NCI-H1048 (cell line): ENCODE results near the gene SLC2A11.
A peak's percentile ranks its signal among the peaks of the same experiment; 100 is the strongest.

Experiments
- DNase-seq: peaks from one replicate; lab custom pipeline; 2025; lab: John Stamatoyannopoulos, UW

Gene SLC2A11

DNA sequence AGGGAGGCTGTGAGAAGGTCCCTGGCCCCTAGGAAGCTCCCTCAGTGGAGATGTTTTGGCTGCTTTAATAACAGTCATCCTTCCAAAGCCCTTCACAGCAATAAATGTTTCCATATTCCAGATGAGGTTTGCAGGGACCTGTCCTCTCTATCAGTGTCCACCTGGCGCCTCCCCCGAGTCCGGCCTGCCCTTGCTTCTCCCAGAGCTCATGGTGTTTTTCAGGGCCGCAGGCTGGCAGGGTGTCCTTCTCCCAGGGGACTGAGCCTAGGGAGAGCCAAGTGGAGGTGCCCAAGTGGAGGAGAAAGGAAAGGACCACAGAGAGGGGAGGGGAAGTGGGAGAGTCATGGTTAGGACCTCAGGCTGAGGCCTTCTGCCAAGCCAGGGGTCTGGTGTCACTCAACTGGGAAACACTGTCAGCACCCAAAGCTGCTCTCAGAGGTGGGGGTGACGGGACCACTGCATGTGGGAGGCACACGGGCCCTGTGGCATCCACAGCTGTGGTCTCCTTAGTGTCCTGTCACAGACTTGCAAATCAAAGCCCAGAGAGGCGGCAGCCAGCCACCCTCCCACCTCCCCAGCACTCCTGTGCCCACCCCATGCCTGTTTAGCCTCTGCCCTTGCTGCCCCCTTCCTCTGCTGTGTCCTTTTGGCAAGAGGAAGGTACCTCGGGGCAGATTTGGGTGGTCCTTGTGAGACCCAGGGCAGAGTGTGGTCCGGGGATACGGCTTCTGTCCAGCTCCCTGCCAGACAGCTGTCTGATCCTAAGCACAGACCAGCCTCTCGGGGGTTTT lies 25.3 kb upstream of the SLC2A11 start:
- DNase-seq = no peak

DNA sequence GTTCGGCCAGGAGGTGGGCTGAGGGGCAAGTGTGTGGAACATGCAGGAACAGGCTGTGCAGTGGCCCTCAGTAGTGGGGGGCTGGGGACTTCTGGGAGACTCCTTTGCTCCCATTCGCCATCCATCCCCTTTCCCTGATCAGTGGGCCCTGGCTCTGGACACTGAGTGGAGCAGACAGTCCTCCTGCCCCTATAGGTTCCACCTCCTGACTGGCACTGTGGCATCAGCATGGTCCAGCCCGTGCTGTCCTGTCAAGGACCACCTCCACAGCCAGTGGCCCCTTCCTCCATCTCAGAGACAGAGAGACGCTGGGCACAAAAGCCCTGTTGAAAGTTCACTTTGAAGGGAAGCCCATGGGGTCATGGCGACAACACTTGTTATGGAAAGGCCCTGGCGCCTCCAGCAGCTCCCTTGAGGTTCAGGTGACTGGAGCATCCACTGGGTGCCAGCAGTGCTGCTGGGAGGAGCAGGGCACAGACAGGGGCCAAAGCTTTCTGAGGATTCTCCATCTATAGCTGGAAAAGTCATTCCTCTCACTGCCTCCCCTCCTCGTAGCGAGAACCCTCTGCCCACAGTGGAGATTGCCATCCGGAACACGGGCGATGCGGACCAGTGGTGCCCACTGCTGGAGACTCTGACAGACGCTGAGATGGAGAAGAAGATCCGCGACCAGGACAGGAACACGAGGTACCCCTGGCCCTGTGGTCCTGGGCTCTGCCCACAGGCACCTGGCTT lies 24.5 kb upstream of the SLC2A11 start:
- DNase-seq = no peak

DNA sequence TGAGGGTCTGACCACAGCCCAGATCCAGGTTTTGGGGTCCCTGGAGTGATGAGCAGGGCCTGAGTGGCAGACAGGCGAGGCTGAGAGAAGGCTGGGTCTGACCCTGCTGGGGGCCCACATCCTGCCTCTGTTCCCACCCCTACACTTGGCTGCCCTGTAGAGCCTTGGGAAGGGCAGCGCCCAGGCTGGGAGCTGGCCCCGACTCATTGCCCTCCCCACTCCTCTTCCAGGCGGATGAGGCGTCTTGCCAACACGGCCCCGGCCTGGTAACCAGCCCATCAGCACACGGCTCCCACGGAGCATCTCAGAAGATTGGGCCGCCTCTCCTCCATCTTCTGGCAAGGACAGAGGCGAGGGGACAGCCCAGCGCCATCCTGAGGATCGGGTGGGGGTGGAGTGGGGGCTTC lies 23.8 kb upstream of the SLC2A11 start:
- DNase-seq = no peak

DNA sequence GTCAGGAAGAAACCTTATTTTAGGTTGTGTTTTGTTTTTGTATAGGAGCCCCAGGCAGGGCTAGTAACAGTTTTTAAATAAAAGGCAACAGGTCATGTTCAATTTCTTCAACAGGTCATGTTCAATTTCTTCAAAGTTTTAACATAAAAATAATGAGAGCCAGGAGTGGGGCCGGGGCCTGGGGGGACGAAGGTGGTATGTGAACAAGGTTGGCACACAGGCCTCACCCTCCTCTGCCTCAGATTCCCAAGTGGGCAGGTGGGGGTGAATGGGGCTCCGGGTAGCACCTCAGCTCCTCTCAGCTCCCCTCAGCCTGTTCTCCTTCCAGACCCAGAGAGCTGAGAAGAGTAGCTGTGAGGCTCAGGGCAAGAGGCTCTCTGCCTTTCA lies 23.3 kb upstream of the SLC2A11 start:
- DNase-seq = no peak

DNA sequence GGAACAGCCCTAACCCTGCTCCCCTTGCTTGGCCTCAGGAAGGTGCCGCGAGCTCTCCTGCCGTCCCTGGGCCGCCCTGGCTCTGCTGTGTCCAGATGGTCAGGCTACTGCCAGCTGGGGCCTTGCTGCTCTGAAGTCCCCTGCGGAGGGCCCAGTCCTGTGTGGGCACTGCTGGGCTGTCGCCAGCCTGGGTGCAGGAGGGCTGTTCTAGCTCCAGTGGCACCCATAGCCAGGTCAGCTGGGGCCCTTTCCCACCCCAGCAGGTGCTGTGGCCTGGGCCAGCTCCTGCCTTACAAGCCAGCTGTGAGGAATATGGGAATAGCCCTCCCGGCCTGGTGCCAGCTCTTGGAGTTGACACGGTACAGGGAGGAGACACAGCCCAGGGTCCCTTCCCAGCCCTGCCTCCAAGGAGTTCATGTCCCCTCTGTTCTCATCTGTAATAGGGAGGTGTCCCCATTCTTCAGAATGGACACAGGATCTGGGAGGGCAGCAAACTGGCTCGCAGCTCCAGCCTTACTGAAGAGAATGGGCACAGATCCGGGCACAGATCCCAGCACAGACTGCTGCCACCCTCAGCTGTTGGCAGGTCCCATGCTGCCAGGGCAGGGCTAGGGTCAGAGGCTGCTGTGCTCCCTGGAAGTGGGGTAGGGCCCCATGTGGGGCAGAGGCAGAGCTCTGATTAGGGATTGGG lies 22.7 kb upstream of the SLC2A11 start:
- no peak for DNase-seq

DNA sequence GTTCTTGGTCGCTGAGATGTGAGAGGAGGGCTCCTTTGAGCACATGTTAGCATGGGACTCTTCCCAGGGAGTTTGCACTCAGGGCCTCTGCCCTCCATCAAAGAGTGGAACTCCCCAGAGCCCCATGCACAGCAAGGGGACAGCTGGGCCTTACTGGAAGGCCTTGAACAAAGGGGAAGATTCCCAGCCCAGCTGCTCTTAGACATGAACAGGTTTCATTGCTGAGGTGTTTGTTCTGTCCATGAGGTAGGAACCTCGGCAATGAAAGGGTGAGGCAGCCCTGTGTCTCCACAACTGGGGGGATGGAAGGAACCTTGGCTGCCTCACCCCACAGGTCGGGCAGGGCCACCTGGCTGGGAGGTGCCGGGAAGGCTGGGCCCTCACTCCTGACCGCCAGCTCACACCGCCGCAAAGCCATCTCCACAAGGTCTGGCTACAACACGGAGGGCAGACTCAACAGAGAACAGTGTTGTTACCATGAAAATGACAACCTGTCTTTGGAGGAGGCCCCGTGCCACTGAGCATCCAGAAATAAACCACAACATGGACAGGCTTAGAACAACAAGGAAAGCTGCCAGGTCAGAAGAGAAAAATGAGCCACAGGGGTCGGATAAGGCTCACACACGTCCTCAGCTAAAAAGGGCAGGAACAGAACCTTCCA lies 22.1 kb upstream of the SLC2A11 start:
- DNase-seq = no peak

DNA sequence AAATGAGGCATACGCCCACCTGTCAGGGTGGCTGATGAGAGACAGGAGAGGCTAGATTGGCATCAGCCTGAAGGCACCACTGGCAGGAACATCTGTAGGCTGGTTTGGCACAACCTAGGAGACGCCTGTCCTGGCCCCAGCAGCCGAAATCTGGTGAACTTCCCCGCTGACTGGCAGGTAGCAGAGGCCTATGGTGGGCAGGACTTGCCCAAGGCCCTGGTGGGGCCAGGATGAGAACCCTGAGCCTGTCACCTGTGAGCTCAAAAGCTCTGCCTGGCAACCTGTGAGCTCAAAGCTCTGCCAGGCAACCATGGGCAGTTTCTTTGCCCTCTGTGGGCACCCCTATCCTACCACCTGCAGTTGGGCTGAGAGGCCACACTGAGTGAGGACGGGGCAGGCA lies 21.4 kb upstream of the SLC2A11 start:
- DNase-seq = no peak

DNA sequence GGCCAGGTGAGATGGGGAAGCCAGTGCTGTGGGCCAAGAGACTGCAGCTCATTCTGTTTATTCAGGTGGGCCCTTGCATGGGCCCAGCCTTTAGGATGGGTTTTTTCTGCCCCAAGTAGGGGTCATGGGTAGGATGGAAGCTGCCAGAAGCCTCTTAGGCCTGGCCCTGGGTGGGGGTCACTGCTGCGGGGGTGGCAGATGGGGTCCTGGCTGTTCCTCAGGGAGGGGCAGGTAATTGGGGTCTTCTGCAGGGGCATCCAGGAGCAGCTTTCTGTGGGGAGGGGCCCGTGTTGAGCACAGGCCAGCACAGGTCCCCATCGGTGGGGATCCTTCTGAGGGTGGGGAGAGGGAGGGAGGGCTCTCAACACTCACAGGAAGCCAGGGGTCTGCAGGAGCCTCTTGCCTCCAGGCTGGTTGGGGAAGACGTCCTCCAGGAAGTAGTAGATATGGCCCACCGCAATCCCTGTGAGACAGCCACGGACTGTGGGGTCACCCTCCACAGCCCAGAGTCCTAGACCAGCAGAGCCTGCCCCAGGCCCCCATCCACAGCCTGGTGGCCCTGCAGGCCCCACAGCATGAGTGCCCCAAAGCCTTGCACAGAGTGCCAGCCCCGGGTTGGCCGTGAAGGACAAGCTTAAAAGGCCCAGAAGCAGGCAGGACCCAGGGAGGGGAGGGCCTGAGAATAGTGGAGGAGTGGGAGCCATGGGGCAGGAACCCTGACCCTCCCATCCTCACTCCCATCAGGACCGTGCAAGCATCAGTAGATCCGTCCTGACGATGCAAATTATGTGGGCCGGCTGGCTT lies 20.8 kb upstream of the SLC2A11 start:
- no peak for DNase-seq

DNA sequence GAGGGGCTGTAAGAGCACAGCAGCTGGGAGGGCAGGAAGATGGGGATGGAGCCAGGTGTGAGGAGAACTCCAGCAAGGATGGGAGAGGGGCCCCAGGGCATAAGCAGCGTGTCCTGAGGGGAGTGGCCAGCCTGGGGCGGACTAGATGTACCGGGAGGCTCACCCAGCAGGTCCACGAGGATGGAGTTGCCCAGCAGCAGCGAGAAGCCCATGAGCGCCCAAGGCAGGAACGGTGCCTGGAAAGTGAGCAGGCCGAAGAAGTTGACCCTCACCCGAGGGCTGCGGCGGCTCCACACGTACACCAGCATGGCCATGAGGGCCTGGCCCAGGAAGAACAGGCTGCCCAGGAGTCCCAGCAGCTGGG lies 20.2 kb upstream of the SLC2A11 start:
- no peak for DNase-seq

DNA sequence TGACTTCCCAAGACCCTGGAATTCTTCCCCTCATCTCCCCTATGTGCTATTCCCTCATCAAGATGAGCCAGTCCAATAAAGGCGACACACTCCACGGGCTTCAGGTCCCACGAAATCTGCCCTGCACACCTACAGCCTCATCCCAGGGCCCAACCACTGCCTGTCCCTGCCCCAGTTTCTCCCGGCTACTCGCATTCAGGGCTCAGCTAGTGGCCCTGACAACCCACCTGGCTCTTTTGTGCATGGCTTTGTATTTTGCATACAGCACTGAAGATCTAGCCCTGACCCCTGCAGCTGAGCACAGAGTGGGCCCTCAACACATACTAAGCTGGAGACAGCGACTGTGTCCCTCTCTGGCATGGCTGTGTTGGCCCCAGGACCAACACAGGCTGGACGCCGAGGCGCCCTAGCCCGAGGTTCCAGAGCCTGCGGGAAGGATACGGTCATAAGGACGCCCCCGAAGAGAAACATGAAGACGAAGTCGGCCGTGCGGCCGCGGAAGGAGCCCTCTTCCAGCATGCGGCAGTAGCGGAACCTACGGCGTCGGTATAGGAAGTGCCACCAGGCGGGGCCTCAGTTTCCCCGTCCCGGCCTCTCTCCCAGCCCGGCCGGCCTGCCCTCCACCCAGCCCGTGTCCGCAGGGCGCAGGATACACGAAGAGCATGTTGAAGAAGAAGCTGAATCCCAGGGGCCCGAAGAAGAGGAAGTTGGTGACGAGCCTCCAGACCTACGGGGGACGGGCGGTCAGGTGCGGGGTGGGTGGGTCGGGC lies 19.6 kb upstream of the SLC2A11 start:
- DNase-seq = no peak

DNA sequence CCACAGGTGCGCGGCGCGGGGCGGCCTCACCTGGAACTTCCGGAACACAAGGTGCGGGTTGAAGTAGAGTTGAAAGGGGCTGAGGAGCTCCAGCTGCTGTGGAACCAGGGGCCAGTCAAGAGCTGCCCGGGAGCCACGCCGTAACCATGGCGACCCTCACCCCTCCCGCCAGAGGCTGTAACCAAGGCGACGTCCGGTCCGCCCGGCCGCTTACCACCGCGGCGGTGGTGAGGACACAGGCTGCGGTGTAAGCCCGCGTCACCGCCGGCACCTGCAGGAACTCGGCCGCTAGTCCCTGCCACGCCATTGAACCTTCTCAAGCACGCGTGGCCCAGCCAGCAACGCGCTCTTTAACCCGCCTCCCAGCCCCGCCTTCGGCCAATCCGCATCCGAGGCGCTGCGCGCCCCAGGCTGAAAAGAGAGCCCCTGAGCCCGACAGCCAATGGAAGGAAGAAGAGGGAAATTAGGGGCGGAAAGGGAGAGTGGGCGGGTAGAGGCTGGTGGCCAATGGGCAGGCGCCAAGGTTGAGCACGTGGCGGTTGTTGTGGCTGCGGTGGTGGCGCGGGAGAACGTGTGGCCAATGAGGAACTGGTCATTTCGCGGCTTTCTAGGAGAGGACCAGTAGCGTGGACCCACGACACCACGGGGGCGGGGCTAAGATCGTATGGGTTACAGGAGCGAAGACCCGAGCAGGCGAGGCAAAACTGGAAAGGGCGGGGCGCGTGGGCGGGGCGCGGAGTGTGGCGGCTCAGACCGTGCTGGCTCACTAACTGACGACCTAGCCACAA lies 18.8 kb upstream of the SLC2A11 start, which contains the start of gene DERL3:
DERL3 (minus strand) TSS at position 326 of the 788 bp plus-strand sequence; CDS start at position 307, 19 bp downstream.
- DNase-seq = peak; percentile 99

DNA sequence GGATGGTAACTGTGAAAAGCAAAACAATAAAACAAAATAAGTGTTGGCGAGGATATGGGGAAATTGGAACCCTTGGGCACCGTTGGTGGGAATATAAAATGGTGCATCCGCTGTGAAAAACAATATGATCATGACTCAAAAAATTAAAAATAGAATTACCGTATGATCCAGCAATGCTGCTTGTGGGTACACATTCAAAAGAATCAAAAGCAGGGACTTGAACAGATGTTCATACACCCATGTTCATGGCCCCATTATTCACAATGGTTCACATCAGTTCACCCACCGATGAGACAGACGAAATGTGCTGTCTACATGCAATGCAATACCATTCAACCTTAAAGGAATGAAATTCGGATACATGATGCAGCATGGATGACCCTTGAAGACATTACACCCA lies 17.6 kb upstream of the SLC2A11 start:
- DNase-seq = no peak

DNA sequence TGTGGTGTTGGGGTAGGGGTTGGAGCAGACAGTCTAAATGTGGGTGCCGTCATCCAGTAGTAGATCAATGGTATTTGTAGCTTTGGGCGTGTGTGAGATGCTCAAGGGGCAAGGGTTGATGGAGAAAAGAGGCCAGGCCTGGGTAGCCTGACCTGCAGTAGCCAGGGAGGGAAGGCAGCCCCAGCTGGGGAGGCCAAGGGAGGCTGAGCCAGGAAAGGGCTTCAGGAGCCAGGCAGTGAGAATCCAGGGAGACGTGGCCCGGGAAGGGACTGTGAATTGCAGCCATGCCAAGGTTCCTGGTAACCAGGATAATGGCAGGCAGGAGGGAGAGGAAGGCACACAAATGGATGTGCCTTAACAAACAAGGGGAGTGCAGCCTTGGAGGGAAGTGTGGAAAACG lies 16.4 kb upstream of the SLC2A11 start:
- DNase-seq = no peak

DNA sequence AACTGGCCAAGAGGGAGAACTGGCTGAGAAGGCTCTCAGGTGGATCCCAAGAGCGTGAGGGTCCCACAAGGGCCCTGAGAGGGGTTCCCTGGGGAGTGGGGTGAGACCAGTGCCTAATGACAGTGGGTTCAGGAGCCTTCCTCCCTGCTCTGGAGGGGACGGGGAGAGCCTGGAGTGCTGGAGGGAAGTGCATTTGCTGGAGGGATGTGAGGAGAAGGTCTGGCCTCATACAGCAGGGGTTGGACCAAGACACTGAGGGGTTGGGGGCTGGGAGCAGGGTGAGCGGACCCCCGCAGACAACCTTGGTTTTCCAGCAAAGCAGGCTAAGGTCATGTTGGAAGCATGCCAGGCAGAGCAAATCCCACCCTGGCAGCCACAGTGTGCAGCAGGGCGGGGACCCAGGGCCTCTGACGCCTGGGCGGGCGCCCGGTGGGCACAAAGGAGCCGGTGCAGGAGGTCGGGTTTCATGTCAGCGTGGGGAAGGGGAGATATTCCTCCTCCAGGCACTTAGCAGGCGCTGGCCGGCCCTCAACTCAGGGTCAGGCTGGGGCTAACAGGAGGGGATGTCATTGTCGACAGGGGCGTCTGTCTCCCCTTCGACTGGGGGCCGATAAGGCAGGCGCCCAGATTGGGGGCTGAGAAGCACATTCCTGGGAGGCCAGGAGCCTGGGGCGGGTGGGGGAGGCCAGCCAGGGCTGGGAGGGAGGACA lies 15.8 kb upstream of the SLC2A11 start:
- no peak for DNase-seq

DNA sequence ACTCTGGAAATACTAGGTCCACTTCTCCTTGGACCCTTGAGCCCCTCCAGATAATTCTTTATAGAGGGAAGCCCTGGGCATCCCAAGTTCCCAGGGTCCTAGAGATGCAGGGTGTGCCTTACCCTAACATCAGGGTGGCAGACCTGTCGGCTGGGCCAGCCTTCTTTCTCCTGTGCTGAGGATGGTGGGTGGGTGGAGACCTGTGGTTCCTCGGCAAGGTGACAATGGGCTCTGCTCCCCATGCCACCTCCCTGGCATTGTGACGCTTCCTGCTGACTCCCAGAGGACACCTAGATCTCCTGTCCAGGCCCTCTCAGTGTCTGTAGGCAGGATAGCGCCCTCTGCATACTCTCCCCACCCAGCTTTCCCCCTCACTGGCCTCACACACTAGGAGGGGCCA lies 15.1 kb upstream of the SLC2A11 start:
- DNase-seq = no peak

DNA sequence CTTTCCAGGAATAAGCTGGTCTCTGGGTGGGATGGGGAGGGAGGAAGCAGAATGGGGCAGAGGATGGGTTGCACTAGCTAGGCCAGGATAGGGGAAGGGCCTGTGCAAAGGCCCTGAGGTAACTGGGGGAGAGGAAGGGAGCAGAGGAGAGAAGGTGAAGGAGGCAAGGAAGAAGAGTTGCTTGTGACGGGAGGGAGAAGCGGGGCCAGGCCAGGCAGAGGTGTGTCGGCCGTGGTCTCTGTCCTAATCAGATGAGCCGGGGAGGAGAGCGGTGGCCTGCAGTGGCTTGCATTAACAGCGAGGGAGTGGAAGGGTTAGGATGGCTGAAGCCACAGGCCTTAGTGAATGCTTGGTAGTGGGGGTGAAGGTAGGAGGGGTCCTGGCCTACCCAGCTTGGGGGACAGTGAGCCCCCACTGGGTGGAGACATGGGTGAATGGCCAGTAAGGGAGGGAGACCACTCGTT lies 12.9 kb upstream of the SLC2A11 start:
- no peak for DNase-seq

DNA sequence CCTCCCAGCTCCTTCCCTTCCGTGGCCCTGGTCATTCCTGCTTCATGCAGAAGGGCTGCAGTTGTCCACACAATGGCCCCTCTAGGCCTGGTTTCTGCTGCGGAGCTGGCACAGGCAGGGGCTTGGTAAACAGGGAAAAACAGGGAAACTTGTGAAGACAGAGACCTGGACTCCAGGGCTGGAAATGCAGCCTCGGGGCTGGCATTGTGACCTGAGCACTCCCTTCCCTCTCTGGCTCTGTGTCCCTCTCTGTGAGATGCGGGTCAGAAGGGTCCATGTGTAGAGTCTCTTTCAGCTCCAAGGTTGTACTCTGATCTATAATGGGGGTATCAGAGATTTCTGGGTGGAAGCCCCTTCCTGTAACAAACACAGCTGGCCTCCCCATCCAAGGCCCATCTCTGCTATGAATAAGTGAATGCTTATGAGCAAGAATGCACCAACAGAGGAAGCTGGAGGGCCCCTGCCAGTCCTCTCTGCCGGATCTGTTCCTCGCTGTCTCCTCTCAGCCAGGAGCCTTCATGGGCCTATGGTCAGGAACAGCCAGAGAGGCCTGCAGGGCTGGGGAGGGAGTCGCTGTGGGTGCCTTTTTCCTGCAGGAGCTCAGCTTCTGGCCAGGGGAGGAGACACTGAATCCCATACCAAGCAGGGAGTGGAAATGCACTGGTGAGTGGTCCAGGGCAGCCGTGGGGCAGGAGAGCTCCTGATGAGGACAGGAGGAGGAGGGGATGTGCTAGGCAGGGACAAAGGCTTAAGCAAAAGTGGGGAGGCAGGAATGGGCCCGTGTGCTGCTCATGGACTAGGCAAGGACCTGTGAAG lies 12.2 kb upstream of the SLC2A11 start:
- no peak for DNase-seq

DNA sequence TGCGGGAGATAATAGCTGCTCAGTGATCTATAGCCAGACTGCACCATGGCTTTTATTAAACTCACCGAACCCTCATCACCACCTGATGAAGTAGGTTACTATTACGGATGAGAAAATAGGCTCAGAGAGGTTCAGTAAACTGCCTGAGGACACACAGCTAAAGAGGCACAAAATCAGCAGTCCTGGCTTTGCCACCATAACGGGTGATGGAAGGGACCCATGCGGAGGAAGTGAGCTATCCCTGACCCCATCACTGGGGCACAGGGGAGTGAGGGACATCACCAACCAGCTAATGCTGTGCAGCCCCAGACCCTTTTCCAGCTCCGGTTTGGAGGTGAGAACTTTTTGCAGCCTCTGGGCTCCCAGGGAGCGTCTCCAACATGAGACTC lies 11.6 kb upstream of the SLC2A11 start:
- DNase-seq = no peak
